ENCODE data around the gene DGKZ.

The DGKZ gene

DNA sequence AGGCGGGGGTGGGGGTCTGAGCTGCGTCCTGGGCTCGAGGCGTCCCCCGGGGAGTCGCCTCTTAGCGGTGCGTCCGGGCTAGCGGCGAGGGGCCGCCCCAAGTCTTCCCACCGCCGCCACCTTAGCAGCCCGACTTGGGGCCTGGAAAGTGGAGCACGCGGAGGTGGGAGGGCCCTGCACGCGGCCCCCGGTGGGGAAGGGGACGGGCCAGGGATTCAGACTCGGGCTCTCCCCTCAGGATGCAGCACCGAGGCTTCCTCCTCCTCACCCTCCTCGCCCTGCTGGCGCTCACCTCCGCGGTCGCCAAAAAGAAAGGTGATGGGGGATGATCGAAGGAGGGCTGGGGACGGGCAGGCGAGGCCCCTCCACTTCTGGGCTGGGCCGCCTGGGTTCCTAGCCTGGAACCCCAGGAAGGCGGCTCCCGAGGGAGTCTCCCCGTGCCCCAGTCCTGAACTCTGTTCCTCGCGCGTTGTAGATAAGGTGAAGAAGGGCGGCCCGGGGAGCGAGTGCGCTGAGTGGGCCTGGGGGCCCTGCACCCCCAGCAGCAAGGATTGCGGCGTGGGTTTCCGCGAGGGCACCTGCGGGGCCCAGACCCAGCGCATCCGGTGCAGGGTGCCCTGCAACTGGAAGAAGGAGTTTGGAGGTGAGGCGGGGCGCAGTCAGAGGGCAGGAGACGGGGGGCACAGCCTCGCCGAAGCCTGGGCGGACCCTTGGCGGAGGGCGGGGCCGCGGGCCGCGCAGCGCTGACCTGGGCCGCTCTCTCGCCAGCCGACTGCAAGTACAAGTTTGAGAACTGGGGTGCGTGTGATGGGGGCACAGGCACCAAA lies 34.8 kb downstream of the DGKZ start:
- peak; percentile 55 for DNase-seq (ENCODE audit: low spot score)

DNA sequence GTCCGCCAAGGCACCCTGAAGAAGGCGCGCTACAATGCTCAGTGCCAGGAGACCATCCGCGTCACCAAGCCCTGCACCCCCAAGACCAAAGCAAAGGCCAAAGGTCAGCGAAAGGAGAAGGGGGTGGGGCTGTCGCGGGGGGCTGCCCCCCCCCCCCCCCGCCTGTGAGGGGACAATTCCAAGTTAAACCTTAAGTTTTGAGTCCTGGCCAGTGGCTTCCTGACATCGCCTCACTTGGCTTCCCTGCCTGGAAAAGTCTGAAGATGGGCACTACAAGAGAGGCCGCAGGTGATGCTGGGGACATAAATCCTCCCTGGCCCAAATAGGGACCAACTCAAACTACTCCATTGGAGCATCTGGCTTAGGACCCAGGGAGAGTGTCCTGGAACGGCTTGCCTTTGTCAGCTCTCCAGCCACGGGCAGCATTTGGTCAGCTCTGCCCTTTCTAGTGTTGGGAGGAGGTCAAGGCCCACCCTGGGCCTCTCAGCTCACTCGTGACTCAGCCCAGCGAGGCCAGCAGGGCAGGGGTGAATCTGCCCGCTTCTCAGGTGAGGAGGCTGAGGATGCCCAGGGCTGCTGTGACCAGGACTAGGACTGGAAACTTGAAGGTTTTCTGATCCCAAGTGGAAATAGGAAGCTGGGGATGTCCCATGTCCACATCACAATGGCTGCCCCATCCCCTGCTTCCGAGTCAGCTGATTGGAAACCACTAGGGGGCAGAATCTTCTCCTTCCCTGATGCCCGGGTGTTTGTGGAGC lies 35.6 kb downstream of the DGKZ start:
- DNase-seq (ENCODE audit: low spot score) = peak; percentile 88

DNA sequence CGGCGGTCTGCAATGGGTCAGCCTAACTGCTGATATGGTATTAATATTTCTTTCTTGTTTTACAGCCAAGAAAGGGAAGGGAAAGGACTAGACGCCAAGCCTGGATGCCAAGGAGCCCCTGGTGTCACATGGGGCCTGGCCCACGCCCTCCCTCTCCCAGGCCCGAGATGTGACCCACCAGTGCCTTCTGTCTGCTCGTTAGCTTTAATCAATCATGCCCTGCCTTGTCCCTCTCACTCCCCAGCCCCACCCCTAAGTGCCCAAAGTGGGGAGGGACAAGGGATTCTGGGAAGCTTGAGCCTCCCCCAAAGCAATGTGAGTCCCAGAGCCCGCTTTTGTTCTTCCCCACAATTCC lies 36.1 kb downstream of the DGKZ start:
- DNase-seq (ENCODE audit: low spot score) = no peak

DNA sequence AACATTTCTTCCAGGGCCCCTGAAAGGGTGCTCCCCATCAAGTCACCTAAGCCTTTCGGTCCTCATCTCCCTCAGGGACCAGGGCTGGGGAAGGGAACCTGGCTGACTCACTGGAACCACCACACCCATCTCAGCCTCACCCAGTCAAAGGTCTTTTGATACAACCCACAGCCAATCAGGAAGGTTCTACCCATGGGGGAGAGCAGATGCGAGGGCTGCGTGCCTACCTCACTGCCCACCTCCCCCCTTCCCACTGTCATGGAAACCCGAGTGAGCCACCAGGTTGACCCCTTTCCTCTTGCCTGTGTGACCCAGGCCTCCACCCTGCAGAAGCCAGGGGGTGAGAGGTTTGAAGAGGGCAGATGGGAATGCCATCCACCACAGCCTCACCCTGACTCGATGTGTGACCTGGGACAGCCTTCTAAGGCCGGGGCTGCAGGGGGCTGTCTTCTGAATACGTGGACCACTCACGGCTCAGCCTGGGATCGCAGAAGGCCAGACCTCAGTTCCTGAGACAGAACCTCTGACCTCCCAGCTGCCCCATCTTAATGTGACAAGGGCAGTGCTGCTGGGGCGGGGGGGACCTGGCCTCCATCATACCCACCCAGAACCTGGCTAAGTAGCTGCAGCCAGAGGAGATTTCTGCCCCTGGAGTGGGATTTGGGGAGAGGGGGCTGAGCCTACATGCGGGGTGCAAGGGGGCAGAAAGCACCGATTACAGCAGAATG lies 36.9 kb downstream of the DGKZ start:
- no peak for DNase-seq (ENCODE audit: low spot score)

DNA sequence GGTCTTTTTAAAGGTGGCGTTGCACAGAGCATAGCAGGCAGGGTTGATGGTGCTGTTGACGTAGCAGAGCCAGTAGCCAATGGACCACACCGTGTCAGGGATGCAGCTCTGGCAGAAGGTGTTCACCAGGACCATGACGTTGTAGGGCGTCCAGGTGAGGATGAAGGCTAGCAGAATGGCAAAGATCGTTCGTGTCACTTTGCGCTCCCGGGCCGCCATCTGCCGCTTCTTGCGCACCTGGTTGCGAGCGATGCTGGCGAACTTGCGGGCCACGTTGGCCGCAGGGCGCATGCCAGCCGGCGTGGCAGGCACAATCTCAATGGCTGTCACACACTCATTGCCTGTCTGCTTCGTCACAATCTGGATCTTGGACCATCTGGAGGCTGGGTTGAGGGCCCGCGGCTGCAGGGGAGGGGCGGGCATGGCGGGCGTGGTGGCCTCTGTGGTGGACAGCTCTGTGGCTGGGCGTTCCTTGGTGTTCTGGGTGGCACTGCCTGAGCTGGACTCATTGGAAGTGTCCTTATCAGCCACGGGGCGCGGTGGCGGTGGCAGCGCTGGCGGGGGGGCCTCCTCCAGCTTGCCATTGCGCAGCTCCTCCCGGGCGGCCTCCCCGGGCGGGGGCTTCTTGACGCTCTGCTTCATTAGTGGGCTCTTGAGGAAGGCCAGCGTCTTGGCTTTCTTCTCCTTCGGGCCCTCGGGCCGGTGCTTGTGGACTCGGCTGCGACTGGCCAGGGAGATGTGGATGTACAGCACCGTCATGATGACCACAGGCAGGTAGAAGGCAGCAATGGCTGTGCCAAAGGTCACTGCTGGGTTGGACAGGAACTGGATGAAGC lies 38.1 kb downstream of the DGKZ start:
- DNase-seq (ENCODE audit: low spot score) = no peak

DNA sequence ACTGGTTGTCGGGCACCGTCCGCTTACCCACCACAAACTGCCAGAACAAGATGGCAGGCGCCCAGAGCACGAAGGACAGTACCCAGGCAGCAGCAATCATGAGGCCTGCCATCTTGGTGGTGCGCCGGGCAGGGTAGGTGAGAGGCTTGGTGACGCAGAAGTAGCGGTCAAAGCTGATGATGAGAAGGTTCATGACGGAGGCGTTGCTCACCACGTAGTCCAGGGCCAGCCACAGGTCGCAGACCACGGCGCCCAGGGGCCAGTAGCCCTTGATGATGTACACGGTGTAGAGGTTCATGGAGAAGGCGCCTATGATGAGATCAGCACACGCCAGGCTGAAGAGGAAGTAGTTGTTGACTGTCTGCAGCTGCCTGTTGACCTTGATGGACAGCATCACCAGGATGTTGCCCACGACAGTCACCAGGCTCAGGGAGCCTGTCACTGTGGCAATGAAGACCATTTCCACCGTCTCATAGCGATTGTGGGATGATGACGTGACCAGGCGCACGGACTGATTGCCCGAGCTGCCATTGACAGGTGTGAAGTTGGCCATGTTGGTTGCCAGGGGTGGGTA lies 38.8 kb downstream of the DGKZ start:
- DNase-seq (ENCODE audit: low spot score) = no peak

DNA sequence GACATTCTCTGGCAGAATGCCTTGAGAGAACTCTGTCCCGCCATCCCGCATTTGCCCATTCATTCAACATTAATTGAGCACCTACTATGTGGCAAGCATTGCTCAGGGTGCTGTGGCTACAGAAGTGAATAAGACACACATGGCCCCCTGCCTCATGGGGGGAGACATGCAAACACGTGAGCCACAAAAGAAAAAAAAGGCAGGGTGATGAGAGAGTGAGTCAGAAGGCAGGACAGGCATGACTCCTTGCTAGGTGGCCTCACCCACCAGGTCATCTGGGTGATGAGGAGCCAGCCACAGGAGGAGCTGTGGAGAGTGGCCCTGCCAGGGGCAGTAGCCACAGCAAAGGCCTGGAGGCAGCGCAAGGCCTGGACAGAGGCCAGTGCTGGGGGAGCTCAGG lies 39.4 kb downstream of the DGKZ start:
- peak; percentile 54 for DNase-seq (ENCODE audit: low spot score)

DNA sequence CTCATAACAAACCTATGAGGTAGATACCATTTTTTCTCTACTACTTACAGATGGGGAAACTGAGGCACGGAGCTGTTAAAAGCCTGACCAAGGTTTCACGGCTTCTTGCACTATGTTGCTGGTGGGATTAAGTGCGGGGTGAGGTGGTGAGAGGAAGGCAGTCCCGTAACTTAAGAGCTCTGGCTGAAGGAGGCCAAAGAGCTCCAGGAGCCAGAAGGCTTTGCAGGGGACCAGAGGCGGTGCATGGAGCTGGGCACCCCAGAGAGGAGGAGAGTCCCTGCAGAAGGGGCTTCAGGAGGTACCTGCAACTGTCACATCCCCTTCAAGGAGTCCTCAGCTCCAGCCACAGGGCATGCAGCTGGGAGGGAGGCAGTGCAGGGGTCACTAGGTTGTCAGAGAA lies 40.2 kb downstream of the DGKZ start:
- no peak for DNase-seq (ENCODE audit: low spot score)

DNA sequence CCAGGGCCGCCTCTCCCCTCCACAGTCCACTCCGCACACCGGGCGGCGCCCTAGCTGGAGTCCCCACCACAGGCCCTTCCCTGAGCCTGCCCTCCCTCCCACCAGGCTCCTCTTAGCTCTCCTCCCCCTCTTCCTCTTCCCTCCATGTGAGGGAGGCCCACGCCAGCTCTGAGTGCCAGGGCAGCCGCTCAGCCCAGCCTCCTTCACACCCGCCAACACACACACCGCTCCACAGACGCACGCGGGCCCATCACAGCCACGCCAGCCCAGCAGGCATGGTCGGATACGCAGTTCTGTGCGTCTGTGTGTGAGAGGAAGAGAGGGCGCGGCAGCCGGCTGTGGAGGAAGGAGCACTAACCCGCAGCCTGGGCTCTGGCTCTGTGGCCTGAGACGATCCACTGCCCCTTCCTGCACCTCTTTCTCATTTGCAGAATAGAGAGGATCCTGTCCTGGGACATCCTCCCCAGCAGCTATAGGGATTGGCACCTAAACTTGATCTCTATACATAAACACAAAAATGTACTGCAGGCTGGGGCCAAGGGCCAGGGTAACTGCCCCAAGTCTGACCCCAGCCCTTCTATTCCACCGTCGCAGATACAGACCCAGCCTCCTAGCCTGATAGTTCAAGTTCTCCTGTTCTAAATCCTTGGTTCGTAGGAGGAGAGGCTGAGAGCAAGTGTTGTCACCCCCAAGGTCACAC lies 40.8 kb downstream of the DGKZ start:
- no peak for DNase-seq (ENCODE audit: low spot score)

DNA sequence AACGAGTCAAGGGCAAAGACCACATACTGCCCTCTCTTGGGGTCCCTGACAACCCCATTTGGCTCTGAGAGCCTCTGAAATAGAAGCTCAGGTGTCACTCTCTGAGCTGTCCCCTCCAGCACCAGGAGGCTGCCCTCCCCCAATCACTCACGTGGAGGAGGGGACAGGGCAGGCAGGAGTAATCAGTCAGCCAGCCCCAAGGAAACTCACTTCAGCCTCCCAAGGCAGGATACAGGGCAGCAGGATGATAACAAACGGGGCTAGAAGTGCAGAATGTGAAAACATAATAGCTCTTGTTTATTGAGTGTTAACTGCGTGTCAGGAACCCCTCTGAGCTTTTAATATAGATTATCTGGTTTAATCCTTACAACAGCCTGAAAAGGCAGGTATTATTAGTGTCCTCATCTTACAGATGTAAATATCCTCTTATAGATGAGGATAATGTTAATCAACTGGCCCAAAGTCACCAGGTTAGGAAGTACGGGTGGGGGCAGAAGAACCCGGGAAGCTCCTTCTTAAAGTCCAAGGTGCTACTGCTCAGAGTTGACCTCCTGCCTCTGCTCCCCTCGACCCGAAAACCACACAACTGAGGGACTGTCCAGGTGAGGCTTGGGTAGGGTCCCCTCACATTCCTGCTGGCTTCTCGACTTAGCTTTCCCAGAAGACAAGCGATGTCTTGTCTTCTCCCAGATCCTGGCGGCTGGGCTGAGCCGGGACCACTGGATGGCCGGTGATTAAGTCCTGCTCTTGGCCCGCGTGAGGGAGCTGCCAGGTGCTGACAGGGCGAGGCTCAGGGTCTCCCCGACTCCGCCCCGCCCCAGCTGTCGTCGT lies 41.6 kb downstream of the DGKZ start:
- DNase-seq (ENCODE audit: low spot score) = no peak

DNA sequence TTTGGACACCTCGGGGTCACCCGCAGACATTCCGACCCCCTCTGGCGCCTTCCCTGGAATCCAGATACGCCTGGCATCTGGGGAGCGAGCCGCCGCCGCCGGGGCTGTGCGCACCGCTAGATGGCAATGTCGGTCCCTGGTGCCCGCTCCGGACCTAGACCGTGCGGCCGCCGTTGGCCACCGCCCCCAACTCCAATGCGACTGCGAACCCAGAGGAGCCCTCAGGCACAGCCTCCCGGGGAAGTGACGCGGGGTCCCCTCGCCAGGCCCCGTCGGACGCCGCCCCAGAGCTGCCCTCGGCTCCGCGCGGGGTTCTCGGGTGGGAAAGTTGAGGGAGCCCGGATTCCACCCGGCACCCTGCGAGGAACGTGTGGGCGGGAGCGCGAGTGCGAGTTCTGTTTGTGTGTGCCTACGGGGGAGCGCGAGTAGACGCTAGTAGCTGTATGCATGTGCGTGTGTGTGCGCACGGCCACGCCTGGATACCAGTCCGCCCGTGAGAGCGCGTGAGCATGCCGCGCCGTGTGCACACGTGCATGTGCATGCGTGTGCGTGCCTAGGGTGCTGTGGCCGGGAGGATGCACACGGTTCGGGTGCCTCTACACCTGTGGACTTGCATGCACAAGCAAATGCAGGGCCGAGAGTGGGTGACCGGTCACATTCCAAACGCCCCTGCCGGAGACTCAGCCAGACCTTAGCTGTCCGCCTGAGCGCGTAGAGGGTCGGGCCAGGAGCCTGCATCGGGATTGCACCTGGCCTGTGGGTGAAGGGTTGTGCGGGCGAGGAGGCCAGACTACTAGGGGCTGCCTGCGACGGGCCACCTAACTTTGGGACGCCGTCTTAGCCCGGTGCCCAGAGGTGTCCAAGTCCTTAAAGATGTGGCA lies 42.4 kb downstream of the DGKZ start:
- DNase-seq (ENCODE audit: low spot score) = peak; percentile 92

DNA sequence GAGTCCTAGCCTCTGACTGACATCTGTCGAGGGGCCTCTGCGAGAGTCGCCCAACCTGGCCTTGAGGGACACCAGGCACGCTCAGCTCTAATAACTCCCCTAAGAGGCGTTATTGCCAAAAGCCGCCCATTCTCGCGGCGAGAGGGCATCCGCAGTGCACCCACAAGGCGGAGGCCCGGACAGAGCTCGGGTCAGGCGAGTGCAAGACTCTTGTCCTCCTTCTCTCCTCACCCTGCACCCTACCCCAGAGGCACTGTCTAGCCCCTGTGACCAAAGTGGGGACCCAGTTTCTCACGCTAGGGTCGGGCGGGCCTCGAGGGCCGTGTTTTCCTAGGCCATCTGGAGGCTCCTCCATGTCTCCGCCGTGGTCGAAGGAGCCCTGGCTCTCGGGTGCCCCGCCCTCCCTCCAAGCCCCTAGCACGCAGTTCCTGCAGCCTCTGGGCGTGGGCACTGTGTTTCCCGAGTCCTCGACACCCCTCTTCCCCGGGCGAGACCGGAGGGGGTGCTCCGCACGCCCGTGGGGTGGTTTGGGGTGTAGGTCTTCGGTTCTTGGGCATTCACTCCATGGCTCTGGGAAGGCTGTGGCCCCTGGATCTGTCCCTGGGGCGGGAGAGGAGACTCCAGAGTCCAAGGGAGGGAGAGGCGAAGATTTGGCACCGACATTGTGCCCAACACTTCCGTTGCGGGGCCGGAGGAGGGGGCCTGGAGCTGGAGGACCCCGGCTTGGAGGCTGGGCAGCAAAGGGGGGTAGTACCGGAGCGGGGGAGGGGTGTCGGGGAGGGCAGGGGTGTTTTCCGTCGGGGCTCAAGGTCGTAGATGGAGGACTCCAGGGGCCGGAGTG lies 43.3 kb downstream of the DGKZ start:
- no peak for DNase-seq (ENCODE audit: low spot score)

DNA sequence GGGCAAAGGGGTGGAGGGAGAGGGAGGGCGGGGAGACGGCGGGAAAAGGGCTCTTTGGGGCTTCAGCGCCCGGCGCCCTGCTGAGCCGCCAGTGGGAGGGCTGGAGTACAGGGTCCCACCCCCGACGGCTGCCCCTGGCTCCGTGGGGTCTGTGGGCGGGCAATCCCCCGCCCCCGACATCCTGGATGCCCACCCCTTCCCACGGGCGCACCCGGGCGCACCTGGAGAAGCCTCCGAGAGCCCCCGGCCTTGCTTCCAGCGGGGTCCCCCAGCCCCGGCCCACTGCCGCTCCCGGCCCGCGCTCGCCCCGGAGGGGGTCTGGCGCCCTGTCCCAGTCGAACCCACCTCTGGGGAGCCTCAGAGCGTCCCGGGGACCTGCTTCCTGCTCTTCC lies 43.9 kb downstream of the DGKZ start:
- DNase-seq (ENCODE audit: low spot score) = no peak

DNA sequence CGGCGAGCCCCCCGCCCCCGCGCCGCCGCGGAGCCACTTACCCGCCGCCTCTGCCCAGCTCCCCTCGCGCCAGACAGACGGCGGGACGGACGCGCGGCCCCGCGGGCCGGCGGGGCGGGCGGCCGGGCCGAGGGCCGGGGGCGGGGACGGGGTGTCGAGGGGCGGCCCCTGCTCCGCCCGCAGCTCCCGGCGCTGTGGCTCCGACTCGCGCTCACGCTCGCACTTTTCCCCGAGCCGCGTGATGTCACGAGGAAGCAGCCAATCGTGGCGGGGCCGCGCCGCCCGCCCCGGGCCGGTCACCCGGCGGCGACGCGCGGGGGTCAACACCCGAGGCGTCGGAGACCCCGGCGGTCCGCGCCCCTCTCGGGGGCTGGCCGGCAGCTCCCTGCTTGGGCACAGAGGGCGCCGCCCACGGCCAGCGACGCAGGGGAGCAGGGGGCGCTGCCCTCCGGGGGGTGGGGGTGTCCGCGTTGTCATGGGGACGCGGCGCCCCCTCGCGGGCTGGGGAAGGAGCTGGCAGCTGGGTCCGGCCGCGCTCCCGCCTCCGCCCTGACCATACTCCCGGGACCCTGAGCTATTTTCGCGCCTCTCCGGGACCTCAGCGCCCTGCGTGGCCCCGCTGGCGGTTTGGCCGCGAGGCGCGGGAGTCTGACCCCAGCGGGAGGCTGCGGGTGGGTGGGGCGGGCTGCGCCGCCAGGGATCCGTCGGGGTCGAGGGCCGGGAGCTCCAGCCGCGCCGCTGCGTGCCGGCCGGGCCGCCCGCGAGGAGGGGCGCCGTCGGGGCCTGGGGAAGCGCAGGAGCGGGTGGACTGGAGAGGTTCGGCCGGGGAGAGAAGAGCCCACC lies 44.5 kb downstream of the DGKZ start, which contains the start of gene CHRM4:
TSS of gene CHRM4 (minus strand) at position 199 of the 843 bp plus-strand sequence. CDS start 5,219 bp downstream, outside the sequence.
- peak; percentile 74 for DNase-seq (ENCODE audit: low spot score)

DNA sequence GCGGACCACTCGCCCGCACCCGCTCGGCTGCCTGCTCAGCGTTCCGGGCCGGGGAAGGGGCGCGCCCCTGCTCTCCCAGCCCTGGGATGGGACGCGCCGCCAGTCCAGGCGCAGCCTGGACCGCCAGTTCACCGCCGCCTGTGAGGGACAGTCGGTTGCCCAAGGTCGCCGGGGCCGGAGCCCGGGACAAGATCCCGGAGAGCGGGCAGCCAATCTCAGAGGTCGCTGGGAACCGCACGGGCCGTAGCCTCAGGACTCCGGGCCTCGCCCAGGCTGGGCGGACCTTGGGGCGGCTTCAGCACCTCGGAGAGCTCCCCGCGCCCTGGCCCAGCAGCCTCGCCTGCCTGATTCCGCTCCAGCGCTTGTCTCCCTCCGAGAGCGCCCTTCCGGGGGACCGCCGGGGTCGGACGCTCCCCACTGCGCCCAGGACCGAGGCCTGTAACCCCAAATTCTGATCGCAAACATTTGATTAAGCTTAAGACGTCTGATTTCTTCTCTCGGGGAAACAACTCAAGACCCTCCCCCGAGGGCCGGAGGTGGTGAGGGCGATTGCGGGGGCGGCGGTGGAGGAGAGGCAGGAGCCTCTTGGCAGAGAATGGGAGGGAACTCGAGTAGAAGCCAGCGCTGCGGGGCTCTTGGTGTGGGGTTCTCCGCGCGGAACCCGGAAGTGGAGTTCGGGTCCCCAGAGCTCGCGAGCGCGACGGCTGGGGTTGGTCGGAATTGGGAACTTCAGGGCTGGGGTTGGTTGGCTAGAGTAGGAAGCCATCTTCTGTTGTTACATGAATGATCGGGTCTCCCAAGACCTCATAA lies 45.4 kb downstream of the DGKZ start:
- peak; percentile 96 for DNase-seq (ENCODE audit: low spot score)

DNA sequence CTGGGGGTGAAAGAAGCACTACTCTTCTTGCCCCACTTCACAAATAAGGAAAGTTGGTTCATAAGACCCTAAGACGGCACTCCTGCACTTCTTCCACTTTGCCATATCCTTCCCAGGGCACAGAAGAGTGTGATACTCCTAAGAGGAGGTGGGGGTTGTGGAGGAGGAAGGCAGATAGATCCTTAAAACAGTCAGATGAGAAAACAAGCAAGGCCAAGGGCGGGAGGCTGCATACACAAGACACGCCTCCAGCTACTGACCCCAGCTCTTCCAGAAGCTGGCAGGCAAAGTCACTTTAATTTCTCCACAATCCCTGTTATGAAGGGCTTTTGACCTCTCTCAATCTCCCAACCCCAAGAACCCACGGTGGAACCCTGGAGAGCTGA lies 46.0 kb downstream of the DGKZ start:
- no peak for DNase-seq (ENCODE audit: low spot score)
